GM08714 (cell line): ENCODE results near the gene SUN5.
"Not testable (repeated sequence)": the region's sequence is repeated elsewhere in the genome, so short reads cannot be mapped to it uniquely, and the experiment has no call there.

Experiments used
- H3K4me3 ChIP-seq: fragments of 200-500 bp; sonication (Bioruptor generic); 2 replicates; pipeline ENCODE4 v1.5.1; 2014; ENCODE audit warnings: mild to moderate bottlenecking, low read length, inconsistent platforms
- ZNF274 ChIP-seq: IDR thresholded peaks from 2 replicates; pipeline ENCODE4 v1.6.1; 2012; ENCODE audit warnings: mild to moderate bottlenecking, low read depth, low read length

Gene SUN5

GRCh38 chr20:33004141-33004751 lies at the start of gene SUN5:
Gene SUN5 (minus strand): TSS chr20:33004433. CDS start chr20:33004340, 93 bp downstream.
- H3K4me3 ChIP-seq, result no peak within 1 kb of the TSS
- no peak for TF ChIP-seq ZNF274

- no peak for TF ChIP-seq ZNF274
- no peak within 1 kb of the TSS for H3K4me3 ChIP-seq
These were observed 49.3 kb upstream of the SUN5 start, which contains the start of gene BPIFB3 for GRCh38 chr20:33053291-33054106. Gene BPIFB3 (plus strand): TSS chr20:33053903. CDS start chr20:33055436, 1,533 bp downstream.

GRCh38 chr20:33051333-33051732 lies 47.1 kb upstream of the SUN5 start:
- H3K4me3 ChIP-seq, result no peak overlapping the region
- TF ChIP-seq ZNF274, result no peak

- no peak for TF ChIP-seq ZNF274
- no peak overlapping the region for H3K4me3 ChIP-seq
These were observed 42.2 kb upstream of the SUN5 start for GRCh38 chr20:33046412-33046811.

GRCh38 chr20:33045129-33045721 lies 41.0 kb upstream of the SUN5 start:
- not testable (repeated sequence) for H3K4me3 ChIP-seq

- H3K4me3 ChIP-seq, result no peak overlapping the region
- TF ChIP-seq ZNF274, result no peak
These were observed 39.5 kb upstream of the SUN5 start for GRCh38 chr20:33043731-33044181.

- no peak overlapping the region for H3K4me3 ChIP-seq
- no peak for TF ChIP-seq ZNF274
These were observed 38.9 kb upstream of the SUN5 start for GRCh38 chr20:33042983-33043730.

GRCh38 chr20:33042430-33042829 lies 38.2 kb upstream of the SUN5 start:
- no peak overlapping the region for H3K4me3 ChIP-seq
- TF ChIP-seq ZNF274, result no peak

- H3K4me3 ChIP-seq, result no peak overlapping the region
- TF ChIP-seq ZNF274, result no peak
These were observed 34.0 kb upstream of the SUN5 start for GRCh38 chr20:33038243-33038642.

GRCh38 chr20:33037456-33037855 lies 33.2 kb upstream of the SUN5 start:
- H3K4me3 ChIP-seq, result no peak overlapping the region
- no peak for TF ChIP-seq ZNF274

GRCh38 chr20:33034901-33035492 lies 30.8 kb upstream of the SUN5 start:
- H3K4me3 ChIP-seq, result no peak overlapping the region
- no peak for TF ChIP-seq ZNF274

GRCh38 chr20:33034115-33034514 lies 29.9 kb upstream of the SUN5 start:
- TF ChIP-seq ZNF274, result no peak
- H3K4me3 ChIP-seq, result no peak overlapping the region

- no peak overlapping the region for H3K4me3 ChIP-seq
- TF ChIP-seq ZNF274, result no peak
These were observed 29.1 kb upstream of the SUN5 start for GRCh38 chr20:33033381-33033780.

- H3K4me3 ChIP-seq, result no peak overlapping the region
- TF ChIP-seq ZNF274, result no peak
These were observed 28.3 kb upstream of the SUN5 start for GRCh38 chr20:33032555-33032954.
